ENCODE data around the gene VDR.

VDR gene

DNA sequence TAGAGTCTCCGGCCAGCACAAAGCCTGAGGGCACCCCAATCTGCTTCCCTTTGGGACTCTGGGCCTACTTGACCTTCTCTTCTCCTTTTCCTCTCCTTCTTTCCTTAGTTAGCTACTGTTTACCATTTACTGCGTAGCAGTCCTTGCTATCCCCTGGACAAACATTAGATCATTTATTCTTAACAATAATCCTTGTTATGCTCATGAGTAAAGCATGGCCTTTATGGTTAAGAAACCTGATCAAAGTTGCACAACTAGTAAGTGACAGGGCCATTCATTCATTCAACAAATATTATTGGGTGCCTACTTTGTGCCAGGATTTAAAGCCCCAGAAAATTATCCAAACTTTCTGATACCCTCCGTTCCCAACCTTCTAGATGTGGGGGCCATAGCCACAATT is 81.9 kb downstream of the VDR start:
- H4K20me1 ChIP-seq (ENCODE audit: control insufficient read depth, insufficient read depth, low read depth, low read length) = no peaks in the 10 kb centered on the region
- TF ChIP-seq, protein P1, sequence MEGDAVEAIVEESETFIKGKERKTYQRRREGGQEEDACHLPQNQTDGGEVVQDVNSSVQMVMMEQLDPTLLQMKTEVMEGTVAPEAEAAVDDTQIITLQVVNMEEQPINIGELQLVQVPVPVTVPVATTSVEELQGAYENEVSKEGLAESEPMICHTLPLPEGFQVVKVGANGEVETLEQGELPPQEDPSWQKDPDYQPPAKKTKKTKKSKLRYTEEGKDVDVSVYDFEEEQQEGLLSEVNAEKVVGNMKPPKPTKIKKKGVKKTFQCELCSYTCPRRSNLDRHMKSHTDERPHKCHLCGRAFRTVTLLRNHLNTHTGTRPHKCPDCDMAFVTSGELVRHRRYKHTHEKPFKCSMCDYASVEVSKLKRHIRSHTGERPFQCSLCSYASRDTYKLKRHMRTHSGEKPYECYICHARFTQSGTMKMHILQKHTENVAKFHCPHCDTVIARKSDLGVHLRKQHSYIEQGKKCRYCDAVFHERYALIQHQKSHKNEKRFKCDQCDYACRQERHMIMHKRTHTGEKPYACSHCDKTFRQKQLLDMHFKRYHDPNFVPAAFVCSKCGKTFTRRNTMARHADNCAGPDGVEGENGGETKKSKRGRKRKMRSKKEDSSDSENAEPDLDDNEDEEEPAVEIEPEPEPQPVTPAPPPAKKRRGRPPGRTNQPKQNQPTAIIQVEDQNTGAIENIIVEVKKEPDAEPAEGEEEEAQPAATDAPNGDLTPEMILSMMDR (IDR thresholded peaks at IDR 0.05; ENCODE audit: low read depth, low read length, poor library complexity, severe bottlenecking) = no peak
- TF ChIP-seq EZH2phosphoT487 (IDR thresholded peaks at IDR 0.05; ENCODE audit: borderline replicate concordance, low read length) = no peak
- H3K79me2 ChIP-seq (ENCODE audit: control insufficient read depth, low read length) = peaks cover 22% of the 10 kb centered on the region
- no peak overlapping the region for H3K4me3 ChIP-seq (ENCODE audit: low read length)
- H3K4me2 ChIP-seq (ENCODE audit: low read length) = no peak overlapping the region
- peaks cover 16% of the 10 kb centered on the region for H3F3A ChIP-seq (ENCODE audit: control insufficient read depth, insufficient read depth)
- peaks cover 82% of the 10 kb centered on the region for H3K4me1 ChIP-seq (ENCODE audit: control insufficient read depth, low read length)
- no peaks in the 10 kb centered on the region for H3K9me3 ChIP-seq (ENCODE audit: control insufficient read depth, insufficient read depth, low read length)
- H3K9me2 ChIP-seq (replicated peaks; ENCODE audit: control insufficient read depth, low read length) = no peaks in the 10 kb centered on the region
- H3K27ac ChIP-seq (ENCODE audit: low read depth, low read length) = peak overlapping the region; percentile 9; the same call in 1 of the 2 replicates
- no peaks in the 10 kb centered on the region for H3K27me3 ChIP-seq (ENCODE audit: control insufficient read depth, low read length)
- H3K36me3 ChIP-seq (ENCODE audit: control insufficient read depth, low read length) = peaks cover 13% of the 10 kb centered on the region

DNA sequence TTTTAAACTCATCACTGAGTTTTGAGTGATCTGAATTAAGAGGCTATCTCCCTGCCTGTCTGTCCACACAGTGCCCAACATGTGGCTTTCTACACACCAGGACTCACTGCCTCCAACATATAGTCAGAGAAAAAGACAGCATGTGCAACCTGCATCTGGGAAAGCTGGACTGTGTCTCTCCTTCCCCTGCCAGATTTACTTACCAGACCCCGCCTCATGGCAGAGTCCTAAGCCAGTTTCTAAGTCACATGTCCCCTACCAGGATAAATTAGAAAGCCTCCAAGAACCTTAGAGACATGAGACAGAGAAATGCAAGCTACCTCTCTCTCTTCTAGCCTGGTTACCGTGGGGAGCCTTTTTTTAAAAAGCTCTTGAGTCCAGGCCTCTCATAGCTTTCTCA is 82.4 kb downstream of the VDR start:
- H3K27me3 ChIP-seq (ENCODE audit: control insufficient read depth, low read length) = no peaks in the 10 kb centered on the region
- no peak for TF ChIP-seq EZH2phosphoT487 (IDR thresholded peaks at IDR 0.05; ENCODE audit: borderline replicate concordance, low read length)
- TF ChIP-seq, protein P1 (IDR thresholded peaks at IDR 0.05; ENCODE audit: low read depth, low read length, poor library complexity, severe bottlenecking) = no peak
- no peak overlapping the region for H3K4me2 ChIP-seq (ENCODE audit: low read length)
- peaks cover 16% of the 10 kb centered on the region for H3F3A ChIP-seq (ENCODE audit: control insufficient read depth, insufficient read depth)
- peaks cover 83% of the 10 kb centered on the region for H3K4me1 ChIP-seq (ENCODE audit: control insufficient read depth, low read length)
- H3K36me3 ChIP-seq (ENCODE audit: control insufficient read depth, low read length) = peaks cover 18% of the 10 kb centered on the region
- 0 out of 2 replicates have a peak, but pooled peaks cover 1% of the 10 kb centered on the region for H4K20me1 ChIP-seq (ENCODE audit: control insufficient read depth, insufficient read depth, low read depth, low read length)
- no peaks in the 10 kb centered on the region for H3K9me3 ChIP-seq (ENCODE audit: control insufficient read depth, insufficient read depth, low read length)
- no peak overlapping the region for H3K4me3 ChIP-seq (ENCODE audit: low read length)
- H3K79me2 ChIP-seq (ENCODE audit: control insufficient read depth, low read length) = peaks cover 27% of the 10 kb centered on the region
- peak overlapping the region; percentile 9; the same call in 1 of the 2 replicates for H3K27ac ChIP-seq (ENCODE audit: low read depth, low read length)
- no peaks in the 10 kb centered on the region for H3K9me2 ChIP-seq (replicated peaks; ENCODE audit: control insufficient read depth, low read length)

DNA sequence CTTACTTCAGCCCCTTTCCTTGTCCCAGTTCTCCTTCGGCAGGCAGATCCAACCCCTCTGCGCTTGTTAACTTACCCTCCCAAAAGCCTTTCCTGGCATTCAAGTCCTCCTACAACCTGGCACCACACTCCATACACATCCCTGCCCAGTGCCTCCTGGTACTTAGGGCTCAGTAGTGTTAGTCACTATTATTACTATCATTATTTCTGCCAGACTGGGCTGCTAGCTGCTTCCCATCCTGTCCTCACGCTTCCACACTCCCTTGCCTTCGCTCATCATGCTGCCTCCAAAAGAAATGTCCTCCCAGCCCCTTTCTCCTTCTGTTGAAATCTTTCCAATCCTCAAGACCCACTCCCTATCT is 83.5 kb downstream of the VDR start:
- H3K4me3 ChIP-seq (ENCODE audit: low read length) = no peak overlapping the region
- H3K4me1 ChIP-seq (ENCODE audit: control insufficient read depth, low read length) = peaks cover 83% of the 10 kb centered on the region
- H3K4me2 ChIP-seq (ENCODE audit: low read length) = no peak overlapping the region
- no peaks in the 10 kb centered on the region for H3K27me3 ChIP-seq (ENCODE audit: control insufficient read depth, low read length)
- peaks cover 16% of the 10 kb centered on the region for H3F3A ChIP-seq (ENCODE audit: control insufficient read depth, insufficient read depth)
- peaks cover 37% of the 10 kb centered on the region for H3K79me2 ChIP-seq (ENCODE audit: control insufficient read depth, low read length)
- no peaks in the 10 kb centered on the region for H3K9me2 ChIP-seq (replicated peaks; ENCODE audit: control insufficient read depth, low read length)
- H3K9me3 ChIP-seq (ENCODE audit: control insufficient read depth, insufficient read depth, low read length) = no peaks in the 10 kb centered on the region
- peaks cover 25% of the 10 kb centered on the region for H3K36me3 ChIP-seq (ENCODE audit: control insufficient read depth, low read length)
- H4K20me1 ChIP-seq (ENCODE audit: control insufficient read depth, insufficient read depth, low read depth, low read length) = 0 out of 2 replicates have a peak, but pooled peaks cover 2% of the 10 kb centered on the region
- TF ChIP-seq, protein P1 (IDR thresholded peaks at IDR 0.05; ENCODE audit: low read depth, low read length, poor library complexity, severe bottlenecking) = no peak
- no peak for TF ChIP-seq EZH2phosphoT487 (IDR thresholded peaks at IDR 0.05; ENCODE audit: borderline replicate concordance, low read length)
- H3K27ac ChIP-seq (ENCODE audit: low read depth, low read length) = no peak overlapping the region
